Ovary (tissue), 3 donors: ENCODE data around the gene CDH23.

Experiments used
- EP300 ChIP-seq: sonication (generic); formaldehyde crosslinking; IDR thresholded peaks from one replicate; pipeline ENCODE4 v1.6.1; 2017; ENCODE audit warnings: antibody characterized with exemption
- POLR2A ChIP-seq: fragments of 450-650 bp; IDR thresholded peaks from one replicate; pipeline ENCODE4 v1.6.1; 2017; ENCODE audit warnings: antibody characterized with exemption, mild to moderate bottlenecking, moderate library complexity
- TF ChIP-seq, protein P1 (sequence below), 3 donors: fragments of 450-650 bp in 2 of 3; fragments of 200-600 bp in 1 of 3; IDR thresholded peaks; one replicate each; pipeline versions ENCODE4 v1.5.1 to v1.8.0; 2016 to 2022; ENCODE audit warnings: antibody characterized with exemption in 3 of 3, mild to moderate bottlenecking in 1 of 3
- donor health status: DM: no; HTN: no; CAD: no.

DNA sequence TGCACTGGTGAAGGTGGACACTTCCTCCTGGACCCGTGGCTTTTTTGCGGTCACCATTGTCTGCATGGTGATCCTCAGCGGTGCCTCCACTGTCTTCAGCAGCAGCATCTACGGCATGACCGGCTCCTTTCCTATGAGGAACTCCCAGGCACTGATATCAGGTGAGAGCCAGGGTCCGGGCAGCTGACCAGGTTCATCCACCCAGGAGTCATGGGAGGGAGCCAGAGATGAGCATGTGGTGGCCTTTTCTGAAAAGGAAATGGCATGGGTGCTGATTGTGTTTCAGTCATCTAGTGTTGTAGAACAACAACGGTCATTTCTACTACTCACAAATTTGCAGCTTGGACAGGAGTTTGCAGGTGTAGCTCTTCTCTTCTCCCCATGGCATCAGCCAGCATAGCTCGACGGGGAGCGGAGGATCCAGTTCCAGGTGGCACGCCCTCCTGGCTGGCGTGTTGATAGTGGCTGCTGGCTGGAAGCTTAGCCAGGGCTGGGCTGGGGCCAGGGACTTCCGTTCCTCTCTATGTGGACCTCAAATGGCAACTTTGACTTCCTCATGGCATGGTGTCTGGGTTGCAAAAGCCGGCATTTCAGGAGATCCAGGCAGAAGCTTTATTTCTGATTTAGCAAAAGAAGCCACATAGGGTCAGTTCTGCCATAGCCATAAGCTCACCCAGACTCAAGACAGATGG is 44.9 kb upstream of the CDH23 start:
- TF ChIP-seq, protein P1, sequence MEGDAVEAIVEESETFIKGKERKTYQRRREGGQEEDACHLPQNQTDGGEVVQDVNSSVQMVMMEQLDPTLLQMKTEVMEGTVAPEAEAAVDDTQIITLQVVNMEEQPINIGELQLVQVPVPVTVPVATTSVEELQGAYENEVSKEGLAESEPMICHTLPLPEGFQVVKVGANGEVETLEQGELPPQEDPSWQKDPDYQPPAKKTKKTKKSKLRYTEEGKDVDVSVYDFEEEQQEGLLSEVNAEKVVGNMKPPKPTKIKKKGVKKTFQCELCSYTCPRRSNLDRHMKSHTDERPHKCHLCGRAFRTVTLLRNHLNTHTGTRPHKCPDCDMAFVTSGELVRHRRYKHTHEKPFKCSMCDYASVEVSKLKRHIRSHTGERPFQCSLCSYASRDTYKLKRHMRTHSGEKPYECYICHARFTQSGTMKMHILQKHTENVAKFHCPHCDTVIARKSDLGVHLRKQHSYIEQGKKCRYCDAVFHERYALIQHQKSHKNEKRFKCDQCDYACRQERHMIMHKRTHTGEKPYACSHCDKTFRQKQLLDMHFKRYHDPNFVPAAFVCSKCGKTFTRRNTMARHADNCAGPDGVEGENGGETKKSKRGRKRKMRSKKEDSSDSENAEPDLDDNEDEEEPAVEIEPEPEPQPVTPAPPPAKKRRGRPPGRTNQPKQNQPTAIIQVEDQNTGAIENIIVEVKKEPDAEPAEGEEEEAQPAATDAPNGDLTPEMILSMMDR (IDR thresholded peaks at IDR 0.05), result no peak
- TF ChIP-seq EP300, result no peak
- no peak for TF ChIP-seq POLR2A
